Erythroblast (primary cell): ENCODE results near the gene COL25A1.

Experiments
- DNase-seq, 2 experiments: peaks; one replicate each; lab custom pipeline; 2025; lab: John Stamatoyannopoulos, UW
- GATA1 ChIP-seq: IDR thresholded peaks from 2 replicates; pipeline ENCODE4 v1.6.1; 2011; ENCODE audit warnings: low read depth, mild to moderate bottlenecking, control low read depth, low read length, moderate library complexity
- POLR2A ChIP-seq: IDR thresholded peaks from 2 replicates; pipeline ENCODE4 v1.6.1; 2011; ENCODE audit warnings: mild to moderate bottlenecking, low read length

The COL25A1 gene

GRCh38 chr4:108788731-108789130 is 513.7 kb downstream of the COL25A1 start:
- TF ChIP-seq POLR2A (no peak), GATA1 (no peak)

GRCh38 chr4:108787724-108788123 is 514.7 kb downstream of the COL25A1 start:
- TF ChIP-seq POLR2A (no peak), GATA1 (no peak)
- no peak for DNase-seq

More at GRCh38 chr4:108788731-108789130, 513.7 kb downstream of the COL25A1 start:
- DNase-seq = no peak

DNA sequence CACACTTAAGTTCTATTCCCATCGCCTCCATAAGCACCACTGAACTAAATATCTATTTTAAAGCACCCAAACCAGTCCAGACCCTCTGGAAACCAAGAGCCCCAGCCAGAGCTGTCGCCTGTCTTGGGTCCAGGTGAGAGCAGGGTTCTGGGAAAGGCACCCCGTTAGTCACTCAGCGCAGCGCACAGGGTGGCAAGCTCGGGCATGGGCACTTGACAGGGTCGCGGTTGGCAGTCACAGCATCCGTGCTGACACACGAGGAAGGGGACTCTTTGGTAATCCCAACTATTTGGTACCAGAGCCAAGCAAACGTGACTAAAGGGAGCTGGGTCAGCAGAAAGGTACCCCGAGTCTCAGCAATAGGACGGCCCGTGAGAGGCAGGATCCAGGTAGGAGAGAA is 515.4 kb downstream of the COL25A1 start:
- TF ChIP-seq GATA1 = no peak
- TF ChIP-seq POLR2A = no peak
- DNase-seq = no peak

GRCh38 chr4:108786351-108786750 is 516.1 kb downstream of the COL25A1 start:
- DNase-seq = no peak
- no peak for TF ChIP-seq GATA1
- no peak for TF ChIP-seq POLR2A

DNA sequence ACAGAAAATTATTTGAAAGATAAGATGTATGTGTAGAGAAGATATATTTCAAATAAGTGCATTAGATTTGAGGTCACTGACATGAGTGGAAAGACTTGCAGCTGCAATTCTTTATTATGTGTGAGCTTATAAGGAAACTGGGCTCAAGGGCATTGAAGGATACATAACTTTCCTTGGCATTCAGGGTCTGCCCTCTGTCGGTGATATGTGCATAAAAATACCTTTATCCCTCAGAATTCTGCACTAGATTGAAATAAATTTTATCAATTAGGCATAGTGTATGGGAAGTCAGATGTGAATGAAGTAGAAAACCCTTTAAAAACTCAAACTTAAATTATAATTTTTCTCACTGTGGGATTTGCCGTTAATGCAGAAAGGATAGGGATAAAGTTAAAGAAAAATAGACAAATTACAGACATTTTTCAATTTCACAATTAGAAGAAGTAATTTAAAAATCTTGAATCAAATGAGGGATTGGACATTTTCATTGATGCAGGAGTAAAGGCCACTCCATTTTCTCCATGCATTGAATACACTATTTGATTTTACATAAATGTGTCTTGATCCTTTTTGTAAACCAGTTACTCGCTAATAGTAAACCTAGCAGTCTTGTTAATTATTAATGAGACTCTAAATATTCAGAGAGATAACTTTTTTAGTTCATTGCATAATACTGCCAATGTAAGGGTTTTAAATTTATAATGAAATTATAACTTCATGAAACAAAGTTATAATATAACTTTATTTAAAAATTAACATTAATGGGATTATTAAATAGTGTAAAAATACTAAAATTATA is 518.6 kb downstream of the COL25A1 start:
- peak in 1 of 2 experiments; percentile 3 for DNase-seq
- TF ChIP-seq GATA1 (no peak), POLR2A (no peak)

- no peak for TF ChIP-seq POLR2A
- TF ChIP-seq GATA1 = no peak
- DNase-seq = no peak
Observed at GRCh38 chr4:108779958-108780357, 522.5 kb downstream of the COL25A1 start.

DNA sequence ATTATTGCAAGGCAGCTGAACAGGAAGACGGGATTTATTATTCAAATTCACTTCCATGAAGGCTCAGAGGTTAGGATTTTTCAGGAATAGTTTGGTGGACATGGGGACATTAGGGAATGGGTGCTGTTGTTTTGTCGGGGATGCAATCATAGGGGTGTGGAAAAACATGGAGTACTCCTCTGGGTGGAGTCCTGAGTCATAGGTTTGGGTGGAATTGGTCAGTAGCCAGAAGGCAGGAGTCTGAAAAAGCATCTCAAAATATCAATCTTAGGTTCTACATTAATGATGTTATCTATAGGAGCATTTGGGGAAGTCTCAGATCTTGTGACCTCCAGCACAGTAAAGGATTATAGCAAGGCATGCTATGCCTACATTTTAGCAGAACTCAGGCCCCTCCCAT is 525.1 kb downstream of the COL25A1 start:
- DNase-seq = no peak
- TF ChIP-seq POLR2A = no peak
- TF ChIP-seq GATA1 = no peak

DNA sequence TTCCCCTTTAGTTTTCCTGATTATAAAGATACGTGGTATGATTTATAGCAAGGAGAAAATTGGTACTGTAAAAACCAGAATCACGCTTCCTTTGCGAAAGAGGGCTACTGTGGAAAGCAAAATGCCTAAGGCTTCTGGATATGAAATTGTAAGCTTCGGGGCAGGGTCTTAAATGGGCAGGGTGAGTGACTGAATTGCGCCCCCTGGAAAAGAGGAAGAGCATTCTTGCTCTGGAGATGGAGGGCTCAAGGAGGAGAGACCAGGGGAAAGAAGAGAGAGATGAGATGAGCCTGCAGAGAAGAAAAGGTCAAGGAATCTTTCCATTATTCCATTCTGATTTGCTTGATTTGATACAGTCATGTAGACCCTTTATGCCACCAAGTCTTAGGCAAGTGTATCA is 526.5 kb downstream of the COL25A1 start:
- TF ChIP-seq GATA1 = no peak
- TF ChIP-seq POLR2A = no peak
- DNase-seq = no peak

DNA sequence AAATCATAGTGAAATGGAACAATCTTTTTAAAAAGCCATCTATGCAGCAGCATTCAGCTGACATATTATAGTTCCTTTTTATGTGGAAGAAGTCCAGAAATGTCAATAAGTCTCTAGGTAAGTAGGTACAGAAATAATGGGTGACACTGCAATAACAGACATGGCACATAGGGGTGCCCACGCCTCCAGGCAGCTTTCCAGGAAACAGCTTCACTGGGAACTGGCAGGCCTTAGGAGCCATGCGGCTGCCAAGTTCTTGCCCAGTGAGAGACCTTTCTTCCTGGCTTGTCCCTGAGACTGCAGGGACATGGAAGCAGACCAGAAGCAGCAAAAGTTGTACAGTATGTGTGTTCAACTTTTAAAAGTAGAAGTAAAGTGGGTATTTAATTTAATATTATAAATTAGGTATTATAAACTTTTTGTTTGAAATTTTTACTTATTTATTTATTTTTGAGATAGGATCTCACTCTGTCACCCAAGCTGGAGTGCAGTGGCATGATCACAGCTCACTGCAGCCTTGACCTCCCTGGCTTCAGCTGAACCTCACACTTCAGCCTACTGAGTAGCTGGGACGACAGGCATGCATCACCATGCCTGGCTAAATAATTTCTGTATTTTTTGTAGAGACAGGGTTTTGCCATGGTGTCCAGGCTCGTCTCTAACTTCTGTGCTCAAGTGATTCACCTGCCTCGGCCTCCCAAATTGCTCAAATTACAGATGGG is 527.5 kb downstream of the COL25A1 start:
- peak in 1 of 2 experiments; percentile 2 for DNase-seq
- TF ChIP-seq GATA1 (no peak), POLR2A (no peak)

DNA sequence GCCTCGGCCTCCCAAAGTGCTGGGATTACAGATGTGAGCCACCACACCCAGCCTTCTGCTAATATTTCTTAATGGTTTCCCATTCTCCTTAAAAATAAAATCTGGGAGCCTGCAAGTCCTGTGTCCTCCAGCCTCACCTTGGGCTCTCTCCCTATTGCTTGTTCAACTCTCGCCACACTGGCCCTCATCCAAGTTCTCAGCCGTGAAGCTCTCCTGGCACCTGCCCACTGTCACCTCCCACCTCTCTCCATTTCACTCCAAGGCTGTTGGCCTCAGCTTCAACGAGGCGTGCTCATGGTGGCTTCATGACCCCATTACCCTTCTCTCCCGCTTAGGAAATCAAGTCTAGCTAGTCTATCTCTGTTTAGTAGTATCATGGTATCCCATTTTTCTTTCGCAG is 530.1 kb downstream of the COL25A1 start:
- no peak for DNase-seq
- TF ChIP-seq POLR2A (no peak), GATA1 (no peak)

- DNase-seq = no peak
- no peak for TF ChIP-seq POLR2A
- no peak for TF ChIP-seq GATA1
Observed at GRCh38 chr4:108766058-108766457, 536.4 kb downstream of the COL25A1 start.

GRCh38 chr4:108763986-108764385 is 538.5 kb downstream of the COL25A1 start:
- DNase-seq = no peak
- TF ChIP-seq POLR2A (no peak), GATA1 (no peak)

DNA sequence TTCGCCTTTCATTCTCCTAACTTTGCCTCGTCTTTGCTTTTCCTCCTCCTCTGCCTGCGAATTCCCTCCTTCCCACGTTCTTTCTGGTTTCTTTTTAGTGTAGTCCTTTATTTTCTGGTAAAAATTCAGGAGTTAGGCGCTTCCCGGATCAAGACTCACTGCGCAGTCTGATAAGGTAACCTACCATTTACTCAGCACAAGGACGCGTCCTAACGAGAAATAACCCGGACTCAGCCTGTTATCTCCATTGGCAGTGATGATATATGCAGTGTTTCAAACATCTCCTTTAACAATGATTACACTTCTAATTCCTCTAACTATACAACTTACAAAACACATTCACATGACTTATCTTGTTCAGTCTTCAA is 539.2 kb downstream of the COL25A1 start:
- TF ChIP-seq POLR2A (no peak), GATA1 (no peak)
- DNase-seq = peak; percentile 23 to 25

DNA sequence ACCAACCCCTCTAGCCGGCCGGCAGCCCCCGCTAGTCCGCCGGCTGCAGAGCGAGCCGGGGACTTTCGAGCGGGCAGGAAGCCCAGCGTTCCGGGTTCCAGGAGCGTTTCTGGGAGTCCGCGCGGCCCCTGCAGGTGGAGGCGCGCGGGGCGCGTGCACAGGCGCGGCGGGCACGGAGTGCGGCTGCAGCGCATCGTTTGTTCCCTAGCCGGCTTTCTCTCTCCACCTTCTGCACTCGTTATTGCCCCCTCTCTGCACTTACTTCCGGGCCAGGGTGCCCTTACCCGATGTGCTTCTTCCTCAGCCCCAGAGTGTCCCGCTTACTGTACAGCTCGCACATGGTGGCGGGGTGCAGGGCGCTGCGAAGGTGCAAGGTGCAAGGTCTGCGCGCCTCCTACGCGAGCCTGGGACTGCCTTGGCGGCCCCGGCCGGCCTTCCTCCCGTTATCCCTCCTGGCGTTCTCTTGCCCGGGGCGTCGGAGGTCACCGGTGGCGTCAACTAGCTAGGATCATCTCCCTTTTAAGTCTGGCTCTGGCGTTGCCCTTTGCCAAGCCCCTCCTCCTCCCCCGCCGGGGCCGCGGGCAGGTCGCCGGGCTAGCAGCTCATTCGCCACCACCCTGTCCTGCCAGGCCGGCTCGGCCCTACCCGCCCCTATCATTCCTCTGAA is 539.8 kb downstream of the COL25A1 start, which contains the start of gene ETNPPL:
Gene ETNPPL (minus strand): TSS at position 495 of the 667 bp plus-strand sequence. CDS start 155 bp downstream, at position 340.
- TF ChIP-seq GATA1 (no peak), POLR2A (no peak)
- peak; percentile 25 to 32 for DNase-seq
